Breast epithelium (tissue), 4 donors: ENCODE measurements around the gene NLGN4X. TPM values are rescaled to one million over a fixed set of nuclear protein-coding genes. Genes with fewer than 3 reads are reported as not detected.

Experiments used
- DNase-seq, 2 donors: peaks; one replicate each; pipeline ENCODE4 v3.0.0-alpha.2; 2019; ENCODE audit warnings: low spot score in 2 of 2
- H3K27ac ChIP-seq, 2 donors: fragments of 200-600 bp; sonication (generic) in 1 of 2; one replicate each; pipeline ENCODE4 v1.5.1; 2016 to 2019; ENCODE audit warnings: mild to moderate bottlenecking in 1 of 2
- H3K27me3 ChIP-seq, 2 donors: fragments of 200-600 bp; sonication (generic) in 1 of 2; one replicate each; pipeline versions ENCODE4 v1.5.1 to v1.6.0; 2017 to 2019; ENCODE audit warnings: control low read depth in 1 of 2, mild to moderate bottlenecking in 1 of 2
- H3K36me3 ChIP-seq: fragments of 200-600 bp; one replicate; pipeline ENCODE4 v1.5.1; 2019
- H3K4me1 ChIP-seq, 2 donors: fragments of 200-600 bp; sonication (generic); one replicate each; pipeline ENCODE4 v1.5.1; 2016 to 2019; ENCODE audit warnings: control low read depth in 1 of 2
- H3K4me3 ChIP-seq, 3 donors: fragments of 200-600 bp; sonication (generic); 1 replicate in 2 of 3; 2 replicates in 1 of 3; pipeline ENCODE4 v1.5.1; 2016 to 2019; ENCODE audit warnings: mild to moderate bottlenecking in 3 of 3, moderate library complexity in 2 of 3
- H3K9me3 ChIP-seq, 2 donors: fragments of 200-600 bp; sonication (generic) in 1 of 2; one replicate each; pipeline ENCODE4 v1.5.1; 2016 to 2019; ENCODE audit warnings: control low read depth in 1 of 2
- CTCF ChIP-seq, 3 donors: fragments of 450-650 bp; IDR thresholded peaks; one replicate each; pipeline ENCODE4 v1.5.1; 2016 to 2017; ENCODE audit warnings: antibody characterized with exemption in 3 of 3, mild to moderate bottlenecking in 3 of 3, moderate library complexity in 3 of 3
- POLR2A ChIP-seq: fragments of 450-650 bp; IDR thresholded peaks from one replicate; pipeline ENCODE4 v1.6.1; 2016; ENCODE audit warnings: antibody characterized with exemption, mild to moderate bottlenecking, moderate library complexity
- POLR2AphosphoS5 ChIP-seq, 3 donors: sonication (generic); formaldehyde crosslinking; IDR thresholded peaks; one replicate each; pipeline ENCODE4 v1.6.1; 2017; ENCODE audit warnings: antibody characterized with exemption in 3 of 3
- intact Hi-C: fragments of 100-400 bp; cut with DNase I; formaldehyde crosslinking; loops from one replicate; pipeline ENCODE4 v1.15.1; 2023; ENCODE audit warnings: low total_unique reads
- total RNA-seq, 3 donors: library from RNA; depleted of rRNA; stranded (reverse); fragments of >200 nt; gene quantifications; one replicate each; pipeline ENCODE4 v1.1.0, GENCODE V29; 2016

Gene NLGN4X
- total RNA-seq, 3 donors from 2014 or later: 0.64 to 8.6 (median 2.0) TPM

GRCh38 chrX:6238576-6238975, 9.9 kb upstream of the NLGN4X start:
- Histone ChIP-seq H3K4me3 (no peak overlapping the region), H3K27me3 (peaks cover 0 to 3% of the 10 kb centered on the region in 2 donors), H3K9me3 (no peaks in the 10 kb centered on the region), H3K36me3 (no peaks in the 10 kb centered on the region), H3K27ac (no peak overlapping the region), H3K4me1 (no peaks in the 10 kb centered on the region)
- TF ChIP-seq POLR2A (no peak), POLR2AphosphoS5 (IDR thresholded peaks at IDR 0.05) (no peak), CTCF (IDR thresholded peaks at IDR 0.05) (no peak)
- no peak for DNase-seq
- intact Hi-C loops: no loop called here

GRCh38 chrX:6227935-6228334, 732 bp downstream of the NLGN4X start:
- no peaks in the 10 kb centered on the region for H3K36me3 ChIP-seq
- intact Hi-C loops: no loop called here
- TF ChIP-seq POLR2A (no peak), CTCF (IDR thresholded peaks at IDR 0.05) (no peak), POLR2AphosphoS5 (IDR thresholded peaks at IDR 0.05) (no peak)
- H3K9me3 ChIP-seq: no peaks in the 10 kb centered on the region
- no peak for DNase-seq
- peaks cover 0 to 36% of the 10 kb centered on the region in 2 donors for H3K27me3 ChIP-seq
- H3K4me1 ChIP-seq: peaks cover 0 to 6% of the 10 kb centered on the region in 2 donors
- no peak overlapping the region for H3K27ac ChIP-seq
- H3K4me3 ChIP-seq: peak overlapping the region in 2 of 3 donors; percentile 54 to 61

GRCh38 chrX:6227453-6227835, 1.2 kb downstream of the NLGN4X start:
- H3K4me3 ChIP-seq: peak overlapping the region in 2 of 3 donors; percentile 54 to 61
- H3K9me3 ChIP-seq: no peaks in the 10 kb centered on the region
- peaks cover 0 to 36% of the 10 kb centered on the region in 2 donors for H3K27me3 ChIP-seq
- H3K27ac ChIP-seq: no peak overlapping the region
- no peak for DNase-seq
- peaks cover 0 to 6% of the 10 kb centered on the region in 2 donors for H3K4me1 ChIP-seq
- TF ChIP-seq POLR2A: no peak
- no peak for TF ChIP-seq POLR2AphosphoS5 (IDR thresholded peaks at IDR 0.05)
- no peak for TF ChIP-seq CTCF (IDR thresholded peaks at IDR 0.05)
- intact Hi-C loops: no loop called here
- no peaks in the 10 kb centered on the region for H3K36me3 ChIP-seq

- no peak for TF ChIP-seq POLR2AphosphoS5 (IDR thresholded peaks at IDR 0.05)
- no peak for TF ChIP-seq POLR2A
- no peak for TF ChIP-seq CTCF (IDR thresholded peaks at IDR 0.05)
- peaks cover 0 to 36% of the 10 kb centered on the region in 2 donors for H3K27me3 ChIP-seq
- H3K27ac ChIP-seq: peak overlapping the region in 1 of 2 donors; percentile 40
- no peak for DNase-seq
- intact Hi-C loops: no loop called here
- peaks cover 0 to 6% of the 10 kb centered on the region in 2 donors for H3K4me1 ChIP-seq
- H3K4me3 ChIP-seq: peak overlapping the region; percentile 9 to 61 (median 54)
- H3K9me3 ChIP-seq: no peaks in the 10 kb centered on the region
- H3K36me3 ChIP-seq: no peaks in the 10 kb centered on the region
Observed at GRCh38 chrX:6226596-6227452, 1.8 kb downstream of the NLGN4X start.

- intact Hi-C loops: no loop called here
- H3K27me3 ChIP-seq: peaks cover 0 to 36% of the 10 kb centered on the region in 2 donors
- peaks cover 0 to 6% of the 10 kb centered on the region in 2 donors for H3K4me1 ChIP-seq
- no peak overlapping the region for H3K27ac ChIP-seq
- no peaks in the 10 kb centered on the region for H3K36me3 ChIP-seq
- DNase-seq: no peak
- H3K9me3 ChIP-seq: no peaks in the 10 kb centered on the region
- peak overlapping the region; percentile 9 to 61 (median 54) for H3K4me3 ChIP-seq
- TF ChIP-seq POLR2A (no peak), CTCF (IDR thresholded peaks at IDR 0.05) (no peak), POLR2AphosphoS5 (IDR thresholded peaks at IDR 0.05) (no peak)
Observed at GRCh38 chrX:6225911-6226595, 2.6 kb downstream of the NLGN4X start.
